Stimulated activated CD8-positive, alpha-beta memory T cell treated with anti-CD3 and anti-CD28 coated beads, Interleukin-12 subunit alpha, Interleukin-12 subunit beta, amount 100 ng/mL, for 24 hours (primary cell): ENCODE measurements around the gene RIPK4.

Source experiments
- DNase-seq: peaks from one replicate; pipeline ENCODE4 v3.0.0-alpha.2; 2020; ENCODE audit errors: extremely low read depth

The RIPK4 gene

GRCh38 chr21:41766883-41767605, at the start of gene RIPK4:
TSS of gene RIPK4 (minus strand) at chr21:41767052. CDS start at chr21:41767041, 11 bp downstream.
- DNase-seq = peak; percentile 31

GRCh38 chr21:41815652-41816582, 49.1 kb upstream of the RIPK4 start:
- no peak for DNase-seq

GRCh38 chr21:41813226-41813625, 46.4 kb upstream of the RIPK4 start:
- DNase-seq = no peak

GRCh38 chr21:41812679-41813078, 45.8 kb upstream of the RIPK4 start:
- DNase-seq = no peak

- DNase-seq = no peak
Measured at GRCh38 chr21:41810597-41810932, 43.7 kb upstream of the RIPK4 start.

- DNase-seq = no peak
Measured at GRCh38 chr21:41809891-41810596, 43.2 kb upstream of the RIPK4 start.

GRCh38 chr21:41808846-41809245, 42.0 kb upstream of the RIPK4 start:
- no peak for DNase-seq

- DNase-seq = no peak
Measured at GRCh38 chr21:41808094-41808493, 41.2 kb upstream of the RIPK4 start.

- no peak for DNase-seq
Measured at GRCh38 chr21:41806773-41807172, 39.9 kb upstream of the RIPK4 start.

GRCh38 chr21:41805643-41806042, 38.8 kb upstream of the RIPK4 start:
- DNase-seq = no peak

GRCh38 chr21:41805038-41805437, 38.2 kb upstream of the RIPK4 start:
- no peak for DNase-seq

- no peak for DNase-seq
Measured at GRCh38 chr21:41804381-41804780, 37.5 kb upstream of the RIPK4 start.

- no peak for DNase-seq
Measured at GRCh38 chr21:41803316-41803715, 36.5 kb upstream of the RIPK4 start.

- no peak for DNase-seq
Measured at GRCh38 chr21:41802684-41803083, 35.8 kb upstream of the RIPK4 start.

- no peak for DNase-seq
Measured at GRCh38 chr21:41802198-41802584, 35.3 kb upstream of the RIPK4 start.

GRCh38 chr21:41801321-41802197, 34.7 kb upstream of the RIPK4 start:
- no peak for DNase-seq

GRCh38 chr21:41800425-41801320, 33.8 kb upstream of the RIPK4 start:
- no peak for DNase-seq

GRCh38 chr21:41799763-41800162, 32.9 kb upstream of the RIPK4 start:
- DNase-seq = no peak

GRCh38 chr21:41798326-41798725, 31.5 kb upstream of the RIPK4 start:
- DNase-seq = no peak

- no peak for DNase-seq
Measured at GRCh38 chr21:41796476-41797080, 29.7 kb upstream of the RIPK4 start.
